Activated CD4-positive, alpha-beta T cell treated with anti-CD3 and anti-CD28 coated beads, Interleukin-2, amount 10 ng/mL, durations not matched to agents 24 days and 14 days (primary cell): ENCODE measurements around the gene ELAC1. TPM values are rescaled to one million over a fixed set of nuclear protein-coding genes. Genes with fewer than 3 reads are reported as not detected.
"Not testable (repeated sequence)": the region's sequence is repeated elsewhere in the genome, so short reads cannot be mapped to it uniquely, and the experiment has no call there.

Experiments
- DNase-seq: peaks from one replicate; pipeline ENCODE4 v3.0.0; 2022
- H3K27ac Mint-ChIP-seq: one replicate; pipeline ENCODE4 v1.8.0; 2022; ENCODE audit warnings: mild to moderate bottlenecking, mixed read lengths
- H3K27me3 Mint-ChIP-seq: one replicate; pipeline ENCODE4 v1.8.0; 2022; ENCODE audit warnings: mixed read lengths
- H3K36me3 Mint-ChIP-seq: one replicate; pipeline ENCODE4 v1.8.0; 2022; ENCODE audit warnings: low read depth, mild to moderate bottlenecking, mixed read lengths
- H3K4me1 Mint-ChIP-seq: one replicate; pipeline ENCODE4 v1.8.0; 2021; ENCODE audit warnings: mixed read lengths
- H3K4me3 Mint-ChIP-seq: one replicate; pipeline ENCODE4 v1.8.0; 2022; ENCODE audit warnings: mild to moderate bottlenecking, moderate library complexity, mixed read lengths
- H3K9me3 Mint-ChIP-seq: one replicate; pipeline ENCODE4 v1.8.0; 2021; ENCODE audit warnings: mixed read lengths
- intact Hi-C: fragments of 100-400 bp; cut with micrococcal nuclease; formaldehyde crosslinking; loops from one replicate; pipeline ENCODE4 v1.15.1; 2023
- total RNA-seq: library from RNA; stranded (reverse); gene quantifications from 2 replicates; pipeline ENCODE4 v1.2.3, GENCODE V29; 2022

ELAC1 gene
- total RNA-seq, 1 donor from 2014 or later = 7.0 TPM

DNA sequence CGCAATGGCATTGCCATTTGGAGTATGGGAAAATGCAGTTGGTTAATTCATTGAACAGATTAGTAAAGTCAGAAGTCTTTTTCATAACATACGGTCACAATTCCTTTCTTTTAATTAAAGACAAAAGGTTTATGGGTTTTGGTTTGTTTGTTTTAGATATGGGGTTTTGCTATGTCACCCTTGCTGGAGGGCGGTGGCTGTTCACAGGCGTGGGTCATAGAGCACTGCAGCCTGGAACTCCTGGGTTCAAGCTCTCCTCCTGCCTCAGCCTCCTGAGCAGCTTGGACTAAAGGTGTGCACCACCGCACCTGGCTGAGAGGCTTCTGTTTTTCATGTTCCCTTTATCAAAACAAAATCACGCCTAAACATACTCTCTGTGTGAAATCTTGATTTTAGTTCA lies 18.7 kb upstream of the ELAC1 start:
- H3K4me3 Mint-ChIP-seq = no peak overlapping the region
- intact Hi-C loops = no loop called here
- no peak for DNase-seq
- peaks cover 27% of the 10 kb centered on the region for H3K36me3 Mint-ChIP-seq
- no peaks in the 10 kb centered on the region for H3K4me1 Mint-ChIP-seq
- no peak overlapping the region for H3K27ac Mint-ChIP-seq
- H3K27me3 Mint-ChIP-seq = no peaks in the 10 kb centered on the region
- H3K9me3 Mint-ChIP-seq = peaks cover 4% of the 10 kb centered on the region

DNA sequence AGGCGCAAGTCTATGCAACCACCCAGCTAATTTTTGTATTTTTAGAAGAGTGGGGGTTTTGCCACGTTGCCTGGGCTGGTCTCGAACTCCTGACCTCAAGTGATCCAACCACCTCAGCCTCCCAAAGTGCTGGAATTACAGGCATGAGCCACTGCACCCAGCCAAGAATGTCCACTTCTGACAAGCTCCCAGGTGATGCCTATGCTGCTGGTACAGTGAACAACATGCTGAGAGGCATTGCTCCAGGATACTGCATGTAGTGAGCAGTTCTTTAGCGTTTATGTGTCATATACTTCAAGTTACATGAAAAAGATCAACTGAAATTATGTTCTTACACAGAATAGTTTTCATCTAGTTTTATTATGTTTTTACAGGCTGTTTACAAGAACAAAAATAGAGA lies 17.2 kb upstream of the ELAC1 start:
- intact Hi-C loops = no loop called here
- peaks cover 19% of the 10 kb centered on the region for H3K36me3 Mint-ChIP-seq
- no peaks in the 10 kb centered on the region for H3K27me3 Mint-ChIP-seq
- no peak overlapping the region for H3K4me3 Mint-ChIP-seq
- H3K4me1 Mint-ChIP-seq = no peaks in the 10 kb centered on the region
- no peak for DNase-seq
- no peak overlapping the region for H3K27ac Mint-ChIP-seq
- peaks cover 4% of the 10 kb centered on the region for H3K9me3 Mint-ChIP-seq

DNA sequence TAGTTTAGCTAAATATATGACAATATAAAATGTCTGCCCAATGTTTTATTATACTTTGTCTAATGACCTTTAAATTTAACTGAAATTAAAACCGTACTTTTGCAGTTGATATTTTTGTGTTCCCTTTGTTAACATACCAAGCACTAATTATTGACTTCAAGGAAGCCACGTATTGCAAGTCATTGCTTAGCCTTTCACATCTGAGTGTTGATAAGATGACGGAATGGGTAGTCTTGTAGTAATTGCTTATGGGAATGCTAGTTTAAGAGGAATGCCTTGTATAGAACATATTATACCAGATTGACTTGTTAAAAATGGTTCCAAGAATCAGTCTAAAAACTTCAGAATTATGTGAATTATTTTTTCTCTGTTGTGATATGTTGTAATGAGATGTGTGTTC lies 14.0 kb upstream of the ELAC1 start:
- DNase-seq = no peak
- intact Hi-C loops = no loop called here
- Mint-ChIP-seq H3K27me3 (no peaks in the 10 kb centered on the region), H3K36me3 (peaks cover 1% of the 10 kb centered on the region), H3K27ac (no peak overlapping the region), H3K9me3 (no peaks in the 10 kb centered on the region), H3K4me3 (no peak overlapping the region), H3K4me1 (no peaks in the 10 kb centered on the region)

DNA sequence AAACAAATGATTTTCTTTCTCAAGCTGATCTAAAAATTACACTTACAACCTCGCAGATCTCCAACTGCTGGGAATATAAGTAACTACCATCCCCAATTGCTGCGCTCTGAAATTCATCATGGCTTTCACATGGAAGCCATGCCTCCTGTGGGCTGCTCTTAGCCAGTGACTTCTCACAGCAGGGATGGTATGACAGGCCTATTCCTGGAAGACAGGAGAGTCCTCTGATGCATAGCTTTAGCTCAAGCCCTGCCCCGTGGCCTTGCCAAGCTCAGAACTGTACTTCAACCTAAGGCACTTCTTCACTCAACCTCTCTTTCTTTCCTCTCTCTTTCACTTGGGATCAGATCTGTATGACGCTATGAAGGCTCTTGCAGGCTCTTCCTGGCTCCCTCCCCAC lies 12.6 kb upstream of the ELAC1 start:
- H3K4me1 Mint-ChIP-seq = no peaks in the 10 kb centered on the region
- DNase-seq = peak; percentile 39
- H3K36me3 Mint-ChIP-seq = no peaks in the 10 kb centered on the region
- intact Hi-C loops = no loop called here
- no peak overlapping the region for H3K4me3 Mint-ChIP-seq
- peaks cover 2% of the 10 kb centered on the region for H3K27me3 Mint-ChIP-seq
- no peaks in the 10 kb centered on the region for H3K9me3 Mint-ChIP-seq
- no peak overlapping the region for H3K27ac Mint-ChIP-seq

DNA sequence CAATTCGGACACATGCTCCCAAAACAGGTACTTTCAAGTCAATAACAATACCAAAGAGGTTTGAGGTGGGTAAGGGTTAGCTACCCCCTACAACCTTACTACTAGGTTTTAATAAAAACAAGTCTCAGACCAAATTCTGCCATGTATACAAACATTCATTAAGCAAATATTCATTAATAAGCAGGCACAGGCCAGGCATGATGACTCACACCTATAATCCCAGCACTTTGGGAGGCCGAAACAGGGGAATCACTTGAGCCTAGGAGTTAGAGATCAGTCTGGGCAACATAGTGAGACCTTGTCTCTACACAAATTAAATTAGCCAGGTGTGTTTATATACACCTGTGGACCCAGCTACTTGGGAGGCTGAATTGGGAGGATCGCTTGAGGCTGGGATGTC lies 11.7 kb upstream of the ELAC1 start:
- H3K36me3 Mint-ChIP-seq = peaks cover 2% of the 10 kb centered on the region

DNA sequence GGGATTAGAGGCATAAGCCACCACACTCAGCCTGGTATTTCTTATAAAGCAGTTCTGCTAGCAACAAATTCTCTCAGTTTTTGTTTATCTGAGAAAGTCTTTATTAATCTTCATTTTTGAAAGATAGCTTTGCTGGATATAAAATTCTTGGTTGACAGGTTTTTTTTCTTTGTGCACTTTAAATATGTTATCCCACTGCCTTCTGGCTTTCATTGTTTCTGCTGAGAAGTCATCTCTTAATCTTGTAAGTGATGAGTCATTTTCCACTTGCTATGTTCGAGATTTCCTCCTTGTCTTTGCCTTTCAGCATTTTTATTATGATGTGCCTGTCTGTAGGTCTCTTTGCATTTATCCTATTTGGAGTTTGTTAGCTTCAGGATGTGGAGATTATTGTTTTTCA lies 5.9 kb upstream of the ELAC1 start:
- Mint-ChIP-seq H3K36me3 (peaks cover 5% of the 10 kb centered on the region), H3K27ac (no peak overlapping the region), H3K9me3 (peaks cover 4% of the 10 kb centered on the region), H3K4me1 (no peaks in the 10 kb centered on the region), H3K4me3 (no peak overlapping the region), H3K27me3 (peaks cover 4% of the 10 kb centered on the region)
- intact Hi-C loops = no loop called here
- no peak for DNase-seq

More for the DNA sequence above, 11.7 kb upstream of the ELAC1 start:
- no peaks in the 10 kb centered on the region for H3K4me1 Mint-ChIP-seq
- no peak overlapping the region for H3K27ac Mint-ChIP-seq
- intact Hi-C loops = no loop called here
- peak; percentile 20 for DNase-seq
- H3K27me3 Mint-ChIP-seq = peaks cover 2% of the 10 kb centered on the region
- H3K4me3 Mint-ChIP-seq = no peak overlapping the region
- no peaks in the 10 kb centered on the region for H3K9me3 Mint-ChIP-seq

DNA sequence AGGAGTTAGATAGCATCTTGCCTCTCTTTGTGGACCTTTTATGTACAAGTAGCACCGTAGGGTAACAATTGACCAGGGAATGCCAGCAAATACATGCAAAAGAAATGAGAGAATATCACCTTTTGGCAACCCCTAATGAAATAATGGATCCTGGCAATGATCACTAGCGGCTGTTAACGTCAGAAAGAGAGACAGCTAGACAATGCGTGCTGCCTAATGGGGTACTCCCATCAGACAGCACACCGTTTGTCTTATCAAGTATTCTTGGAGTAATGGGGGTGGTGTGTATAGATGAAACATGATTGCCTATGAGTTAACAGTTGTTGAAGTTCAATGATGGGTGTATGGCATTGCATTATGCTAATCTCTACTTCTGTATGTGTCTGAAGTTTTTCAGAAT lies 1.6 kb downstream of the ELAC1 start:
- intact Hi-C loops = loop anchor here (2.0 to 5.0 kb wide), 3 partner anchors 37 to 227 kb away; partner anchors contain the start of genes MEX3C and MRO
- H3K27ac Mint-ChIP-seq = no peak overlapping the region

DNA sequence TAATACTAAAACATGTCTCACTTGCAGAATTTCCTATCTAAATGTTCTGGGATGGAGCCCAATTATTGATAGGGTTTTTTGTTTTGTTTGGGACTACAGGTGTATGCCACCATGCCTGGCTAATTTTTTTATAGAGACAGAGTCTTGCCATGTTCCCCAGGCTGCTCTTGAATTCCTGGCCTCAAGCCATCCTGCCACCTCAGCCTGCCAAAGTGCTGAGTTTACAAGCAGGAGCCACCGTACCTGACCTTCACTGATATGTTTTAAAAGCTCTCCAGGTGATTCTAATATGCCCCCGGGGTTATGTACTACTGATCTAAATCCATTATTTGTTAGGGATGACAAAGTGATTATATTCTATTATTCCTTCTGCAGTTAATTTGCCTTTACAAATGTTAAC lies 2.2 kb downstream of the ELAC1 start:
- DNase-seq = no peak
- H3K36me3 Mint-ChIP-seq = peaks cover 6% of the 10 kb centered on the region
- H3K4me1 Mint-ChIP-seq = peaks cover 26% of the 10 kb centered on the region
- intact Hi-C loops = no loop called here
- no peak overlapping the region for H3K4me3 Mint-ChIP-seq
- H3K9me3 Mint-ChIP-seq = no peaks in the 10 kb centered on the region
- H3K27me3 Mint-ChIP-seq = no peaks in the 10 kb centered on the region
- no peak overlapping the region for H3K27ac Mint-ChIP-seq

More for the DNA sequence above, 1.6 kb downstream of the ELAC1 start:
- Mint-ChIP-seq H3K4me3 (peak overlapping the region; percentile 97), H3K36me3 (peaks cover under 1% of the 10 kb centered on the region), H3K4me1 (peaks cover 26% of the 10 kb centered on the region), H3K27me3 (no peaks in the 10 kb centered on the region), H3K9me3 (no peaks in the 10 kb centered on the region)
- DNase-seq = no peak

DNA sequence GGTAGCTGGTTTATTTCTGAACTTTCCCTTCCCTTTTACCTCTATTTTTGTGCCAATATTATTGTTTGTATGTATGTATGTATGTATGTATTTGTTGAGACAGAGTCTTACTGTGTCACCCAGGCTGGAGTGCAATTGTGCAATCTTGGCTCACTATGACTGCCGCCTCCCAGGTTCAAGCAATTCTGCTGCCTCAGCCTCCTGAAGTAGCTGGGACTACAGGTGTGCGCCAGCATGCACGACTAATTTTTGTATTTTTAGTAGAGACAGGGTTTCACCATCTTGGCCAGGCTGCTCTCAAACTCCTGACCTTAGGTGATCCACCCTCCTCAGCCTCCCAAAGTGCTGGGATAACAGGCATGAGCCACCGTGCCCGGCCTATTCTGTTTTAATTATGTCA lies 4.6 kb downstream of the ELAC1 start:
- DNase-seq, H3K4me3 Mint-ChIP-seq, H3K27ac Mint-ChIP-seq, intact Hi-C loops, H3K27me3 Mint-ChIP-seq: not testable (repeated sequence)
- Mint-ChIP-seq H3K36me3 (peaks cover 29% of the 10 kb centered on the region), H3K9me3 (peaks cover 14% of the 10 kb centered on the region), H3K4me1 (peaks cover 25% of the 10 kb centered on the region)

DNA sequence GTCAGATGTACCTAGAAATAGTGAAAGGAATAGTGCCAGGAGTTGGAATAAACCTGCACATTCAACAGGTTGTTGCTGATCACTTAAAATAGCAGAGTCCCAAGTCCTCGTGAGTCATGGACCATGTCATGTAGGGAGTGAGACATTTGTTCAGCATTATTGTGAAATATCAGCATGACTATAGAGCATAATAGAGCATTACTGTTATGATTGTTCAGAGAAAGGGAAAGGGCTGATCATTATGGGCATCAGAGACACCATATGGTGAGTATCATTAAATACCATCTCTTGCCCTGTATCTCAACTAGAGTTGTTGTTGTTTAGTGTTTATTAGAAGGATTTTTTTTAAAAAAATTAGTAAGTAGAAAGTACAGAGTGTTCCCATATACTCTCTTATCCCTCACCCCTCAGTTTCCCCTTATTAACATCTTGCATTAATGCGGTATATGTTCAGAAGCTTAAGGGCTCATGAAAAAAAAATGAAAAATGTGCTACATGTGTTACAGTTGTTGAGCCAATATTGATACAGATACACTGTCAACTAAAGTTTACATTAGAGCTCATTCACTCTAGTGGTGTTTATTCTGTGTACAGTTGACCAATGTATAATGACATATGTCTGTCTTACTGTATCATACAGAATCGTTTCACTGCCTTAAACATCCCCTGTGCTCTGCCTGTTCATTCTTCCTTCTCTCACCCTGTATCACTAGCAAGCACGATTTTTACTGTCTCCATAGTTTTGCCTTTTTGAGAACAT lies 5.7 kb downstream of the ELAC1 start:
- no peak overlapping the region for H3K27ac Mint-ChIP-seq
- DNase-seq = no peak
- no peak overlapping the region for H3K4me3 Mint-ChIP-seq
- H3K9me3 Mint-ChIP-seq = peaks cover 17% of the 10 kb centered on the region
- H3K36me3 Mint-ChIP-seq = peaks cover 40% of the 10 kb centered on the region
- intact Hi-C loops = no loop called here
- H3K4me1 Mint-ChIP-seq = peaks cover 23% of the 10 kb centered on the region
- H3K27me3 Mint-ChIP-seq = no peaks in the 10 kb centered on the region

DNA sequence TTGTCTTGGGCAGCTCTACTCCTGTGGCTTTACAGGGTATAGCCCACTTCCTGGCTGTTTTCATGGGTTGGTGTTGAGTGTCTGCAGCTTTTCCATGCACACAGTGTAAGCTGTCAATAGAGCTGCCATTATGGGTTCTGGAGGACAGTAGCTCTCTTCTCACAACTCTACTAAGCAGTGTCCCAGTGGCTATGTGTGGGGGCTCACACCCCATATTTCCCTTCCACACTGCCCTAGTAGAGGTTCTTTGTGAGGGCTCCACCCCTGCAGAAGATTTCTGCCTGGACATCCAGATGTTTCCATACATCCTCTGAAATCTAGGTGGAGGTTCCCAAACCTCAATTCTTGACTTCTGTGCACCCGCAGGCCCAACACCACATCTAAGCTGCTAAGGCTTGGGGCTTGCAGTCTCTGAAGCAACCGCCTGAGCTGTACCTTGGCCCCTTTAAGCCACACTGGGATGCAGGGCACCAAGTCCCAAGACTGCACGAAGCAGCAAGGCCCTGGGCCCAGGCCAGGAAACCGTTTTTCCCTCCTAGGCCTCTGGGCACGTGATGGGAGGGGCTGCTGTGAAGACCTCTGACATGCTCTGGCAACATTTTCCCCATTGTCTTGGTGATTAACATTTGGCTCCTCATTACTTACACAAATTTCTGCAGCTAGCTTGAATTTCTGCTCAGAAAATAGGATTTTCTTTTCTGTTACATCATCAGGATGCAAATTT lies 9.4 kb downstream of the ELAC1 start:
- no peaks in the 10 kb centered on the region for H3K27me3 Mint-ChIP-seq
- intact Hi-C loops = no loop called here
- H3K27ac Mint-ChIP-seq = no peak overlapping the region
- peaks cover 19% of the 10 kb centered on the region for H3K9me3 Mint-ChIP-seq
- peaks cover 7% of the 10 kb centered on the region for H3K4me1 Mint-ChIP-seq
- H3K36me3 Mint-ChIP-seq = peaks cover 47% of the 10 kb centered on the region
- H3K4me3 Mint-ChIP-seq = no peak overlapping the region
- DNase-seq = no peak

DNA sequence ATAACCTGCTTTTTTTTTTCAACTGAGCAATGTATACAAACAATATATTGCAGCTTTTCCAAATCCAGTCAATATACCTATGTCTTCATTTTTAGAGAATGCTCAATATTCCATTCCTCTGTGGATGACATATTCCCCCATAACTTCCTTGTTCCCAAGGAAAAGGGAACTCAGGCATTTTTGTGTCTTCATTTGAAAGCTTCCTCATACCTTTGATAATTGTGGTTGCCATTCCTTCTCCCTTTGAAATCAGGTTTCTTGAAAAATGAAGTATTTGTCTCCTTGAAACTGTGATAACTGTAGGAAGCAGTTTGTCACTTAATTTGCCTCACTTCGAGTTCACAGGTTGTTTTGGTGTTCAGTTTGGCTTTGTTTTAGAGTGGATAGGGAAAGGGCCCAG lies 13.5 kb downstream of the ELAC1 start:
- no peak for DNase-seq
- Mint-ChIP-seq H3K4me3 (no peak overlapping the region), H3K27ac (no peak overlapping the region), H3K27me3 (no peaks in the 10 kb centered on the region), H3K4me1 (no peaks in the 10 kb centered on the region), H3K36me3 (peaks cover 32% of the 10 kb centered on the region), H3K9me3 (peaks cover 10% of the 10 kb centered on the region)
- intact Hi-C loops = no loop called here

DNA sequence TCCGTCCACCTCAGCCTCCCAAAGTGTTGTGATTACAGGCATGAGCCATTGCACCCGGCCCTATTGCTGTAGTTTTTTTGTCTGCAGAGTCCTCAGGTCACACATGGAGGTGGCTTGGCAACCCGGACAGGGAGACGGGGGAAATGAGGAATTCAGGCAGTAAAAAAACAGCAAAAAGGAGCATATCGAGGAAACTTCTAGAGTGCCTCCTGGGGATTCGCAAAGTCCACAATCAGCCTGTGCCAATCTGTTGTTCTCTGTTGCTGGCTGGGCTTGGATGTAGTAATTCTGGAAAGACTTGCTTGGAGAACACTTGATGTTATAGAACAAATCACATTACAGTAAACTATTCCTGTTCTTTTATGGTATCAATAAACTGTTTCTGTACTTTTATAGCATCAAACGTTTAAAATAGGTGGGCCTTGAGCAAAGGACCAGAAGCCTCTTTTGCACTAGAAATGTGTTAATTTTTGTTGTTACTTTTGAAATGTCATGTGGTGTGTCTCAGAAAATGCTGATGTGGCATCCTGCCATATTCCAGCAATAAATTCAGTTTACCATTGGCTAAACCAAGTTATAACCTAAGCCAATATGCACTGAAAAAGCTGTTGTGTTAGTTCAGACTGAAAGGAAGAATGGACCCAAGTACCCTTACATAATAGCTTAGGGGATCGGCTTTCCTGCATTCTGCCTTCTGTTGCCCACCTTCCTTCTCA lies 14.4 kb downstream of the ELAC1 start:
- DNase-seq = no peak
- H3K27ac Mint-ChIP-seq = no peak overlapping the region
- intact Hi-C loops = no loop called here
- H3K9me3 Mint-ChIP-seq = peaks cover 5% of the 10 kb centered on the region
- no peak overlapping the region for H3K4me3 Mint-ChIP-seq
- no peaks in the 10 kb centered on the region for H3K27me3 Mint-ChIP-seq
- peaks cover 24% of the 10 kb centered on the region for H3K36me3 Mint-ChIP-seq
- no peaks in the 10 kb centered on the region for H3K4me1 Mint-ChIP-seq

DNA sequence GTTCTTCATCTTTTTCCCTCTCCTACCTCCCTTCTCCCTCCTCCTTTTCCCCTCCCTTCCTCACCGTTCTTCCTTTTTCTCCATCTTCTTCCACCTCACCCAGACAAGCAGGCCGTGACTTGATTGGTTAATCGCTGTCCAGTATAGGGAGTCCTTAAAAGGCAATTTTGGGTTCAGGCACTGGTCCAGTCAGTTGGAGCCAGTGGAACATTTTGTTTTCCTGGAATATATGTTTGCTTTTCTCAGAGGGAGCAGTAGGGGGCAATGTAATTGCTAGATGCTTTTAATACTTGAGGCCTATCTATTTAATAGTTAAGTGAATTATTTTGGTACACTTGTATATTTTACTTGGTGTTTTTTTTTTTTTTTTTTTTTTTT lies 15.0 kb downstream of the ELAC1 start:
- Mint-ChIP-seq H3K27me3 (no peaks in the 10 kb centered on the region), H3K9me3 (peaks cover 5% of the 10 kb centered on the region), H3K27ac (no peak overlapping the region), H3K4me3 (no peak overlapping the region), H3K4me1 (no peaks in the 10 kb centered on the region), H3K36me3 (peaks cover 19% of the 10 kb centered on the region)
- DNase-seq = no peak
- intact Hi-C loops = no loop called here
